ENCODE data around the gene KDM4B. TPM values are rescaled to one million over a fixed set of nuclear protein-coding genes. Genes with fewer than 3 reads are reported as not detected.

KDM4B gene
- polyA plus RNA-seq, 3 donors = 6.4 to 22.7 (median 12.7) TPM

- Mint-ChIP-seq H3K36me3 (peaks cover 54 to 81% of the 10 kb centered on the region in 2 donors), H3K27ac (no peak overlapping the region), H3K4me3 (no peak overlapping the region), H3K4me1 (no peaks in the 10 kb centered on the region), H3K27me3 (ENCODE audit: low read depth in 3 of 3) (peaks cover 0 to 1% (median 0%) of the 10 kb centered on the region in 3 donors), H3K9me3 (peaks cover 17 to 24% (median 22%) of the 10 kb centered on the region in 7 donors)
- no peak for TF ChIP-seq CTCF (IDR thresholded peaks at IDR 0.05)
- Histone ChIP-seq H3K9me3 (replicated peaks in 1 of 2; ENCODE audit: control insufficient read depth in 1 of 2, insufficient read depth in 1 of 2, low read length in 2 of 2) (peaks cover 19 to 25% of the 10 kb centered on the region in 2 donors), H3K4me2 (replicated peaks; ENCODE audit: extremely low read depth, low read length, poor library complexity, severe bottlenecking) (no peak overlapping the region), H3K79me2 (ENCODE audit: insufficient read depth, low read length) (no peaks in the 10 kb centered on the region), H3K27me3 (ENCODE audit: control insufficient read depth in 2 of 2, insufficient read depth in 2 of 2, low read length in 2 of 2) (no peaks in the 10 kb centered on the region), H3K4me1 (ENCODE audit: control insufficient read depth in 1 of 2, insufficient read depth in 2 of 2, low read length in 2 of 2) (no peaks in the 10 kb centered on the region), H3K4me3 (replicated peaks in 1 of 3; ENCODE audit: low read depth in 2 of 3, low read length in 3 of 3) (no peak overlapping the region), H3K27ac (ENCODE audit: low read depth in 1 of 2, low read length in 2 of 2) (no peak overlapping the region), H3K36me3 (replicated peaks in 1 of 2; ENCODE audit: control insufficient read depth in 1 of 2, insufficient read depth in 2 of 2, low read length in 2 of 2) (peaks cover 45 to 88% of the 10 kb centered on the region in 2 donors), H3K9ac (ENCODE audit: insufficient read depth, low read length, poor library complexity, severe bottlenecking) (no peak overlapping the region), H2AFZ (ENCODE audit: insufficient read depth, low read depth, low read length, poor library complexity, severe bottlenecking) (no peak overlapping the region), H4K20me1 (ENCODE audit: insufficient read depth, low read length) (peaks cover 93% of the 10 kb centered on the region)
- intact Hi-C loops (cut with micrococcal nuclease) = no loop called here
- DNase-seq = no peak
- 100% methylated on average over 8 of the region's 9 CpGs for WGBS (ENCODE audit: insufficient coverage)
Measured at GRCh38 chr19:5062195-5062594, 93.3 kb downstream of the KDM4B start.

GRCh38 chr19:5062799-5063198, 93.9 kb downstream of the KDM4B start:
- 100% methylated on average over 1 of the region's 4 CpGs for WGBS (ENCODE audit: insufficient coverage)
- H3K4me2 ChIP-seq (replicated peaks; ENCODE audit: extremely low read depth, low read length, poor library complexity, severe bottlenecking) = no peak overlapping the region
- no peak overlapping the region for H3K4me3 ChIP-seq (replicated peaks in 1 of 3; ENCODE audit: low read depth in 2 of 3, low read length in 3 of 3)
- Mint-ChIP-seq H3K27ac (no peak overlapping the region), H3K36me3 (peaks cover 48 to 76% of the 10 kb centered on the region in 2 donors), H3K4me1 (no peaks in the 10 kb centered on the region), H3K27me3 (ENCODE audit: low read depth in 3 of 3) (peaks cover 0 to 1% (median 0%) of the 10 kb centered on the region in 3 donors), H3K4me3 (no peak overlapping the region), H3K9me3 (peaks cover 17 to 24% (median 22%) of the 10 kb centered on the region in 7 donors)
- no peak for DNase-seq
- peaks cover 40 to 82% of the 10 kb centered on the region in 2 donors for H3K36me3 ChIP-seq (replicated peaks in 1 of 2; ENCODE audit: control insufficient read depth in 1 of 2, insufficient read depth in 2 of 2, low read length in 2 of 2)
- H3K4me1 ChIP-seq (ENCODE audit: control insufficient read depth in 1 of 2, insufficient read depth in 2 of 2, low read length in 2 of 2) = no peaks in the 10 kb centered on the region
- peaks cover 93% of the 10 kb centered on the region for H4K20me1 ChIP-seq (ENCODE audit: insufficient read depth, low read length)
- intact Hi-C loops (cut with micrococcal nuclease) = no loop called here
- no peaks in the 10 kb centered on the region for H3K27me3 ChIP-seq (ENCODE audit: control insufficient read depth in 2 of 2, insufficient read depth in 2 of 2, low read length in 2 of 2)
- no peak overlapping the region for H3K27ac ChIP-seq (ENCODE audit: low read depth in 1 of 2, low read length in 2 of 2)
- peaks cover 19 to 25% of the 10 kb centered on the region in 2 donors for H3K9me3 ChIP-seq (replicated peaks in 1 of 2; ENCODE audit: control insufficient read depth in 1 of 2, insufficient read depth in 1 of 2, low read length in 2 of 2)
- no peak overlapping the region for H3K9ac ChIP-seq (ENCODE audit: insufficient read depth, low read length, poor library complexity, severe bottlenecking)
- H2AFZ ChIP-seq (ENCODE audit: insufficient read depth, low read depth, low read length, poor library complexity, severe bottlenecking) = no peak overlapping the region
- no peak for TF ChIP-seq CTCF (IDR thresholded peaks at IDR 0.05)
- no peaks in the 10 kb centered on the region for H3K79me2 ChIP-seq (ENCODE audit: insufficient read depth, low read length)

All from CD14-positive monocyte (primary cell).